AG08396 (cell line): ENCODE results near the gene DCTD.
"Not testable (repeated sequence)": the region's sequence is repeated elsewhere in the genome, so short reads cannot be mapped to it uniquely, and the experiment has no call there.

Source experiments
- DNase-seq: peaks from one replicate; pipeline ENCODE4 v3.0.0; 2012; ENCODE audit warnings: low spot score, mixed read lengths

DCTD gene

GRCh38 chr4:182921608-182922007 lies 4.4 kb upstream of the DCTD start:
- DNase-seq = no peak

GRCh38 chr4:182920676-182921075 lies 3.5 kb upstream of the DCTD start:
- DNase-seq = no peak

- DNase-seq = no peak
Measured at GRCh38 chr4:182918791-182919302, 1.7 kb upstream of the DCTD start.

- DNase-seq = no peak
Measured at GRCh38 chr4:182918044-182918607, 940 bp upstream of the DCTD start.

GRCh38 chr4:182916483-182917181 lies 554 bp downstream of the DCTD start:
- peak; percentile 77 for DNase-seq

GRCh38 chr4:182914357-182914756 lies 2.8 kb downstream of the DCTD start:
- no peak for DNase-seq

- DNase-seq = no peak
Measured at GRCh38 chr4:182913621-182914020, 3.6 kb downstream of the DCTD start.

- no peak for DNase-seq
Measured at GRCh38 chr4:182913036-182913435, 4.2 kb downstream of the DCTD start.

GRCh38 chr4:182908124-182908523 lies 9.1 kb downstream of the DCTD start:
- no peak for DNase-seq

- DNase-seq = no peak
Measured at GRCh38 chr4:182907396-182907795, 9.8 kb downstream of the DCTD start.

- DNase-seq = peak; percentile 38
Measured at GRCh38 chr4:182906786-182907185, 10.4 kb downstream of the DCTD start.

GRCh38 chr4:182905038-182905437 lies 12.1 kb downstream of the DCTD start:
- no peak for DNase-seq

GRCh38 chr4:182904211-182904761 lies 12.9 kb downstream of the DCTD start:
- no peak for DNase-seq

- no peak for DNase-seq
Measured at GRCh38 chr4:182903013-182903412, 14.2 kb downstream of the DCTD start.

GRCh38 chr4:182901337-182901736 lies 15.8 kb downstream of the DCTD start:
- no peak for DNase-seq

GRCh38 chr4:182900021-182900420 lies 17.2 kb downstream of the DCTD start:
- DNase-seq = not testable (repeated sequence)

GRCh38 chr4:182898479-182898799 lies 18.7 kb downstream of the DCTD start:
- DNase-seq = no peak

- DNase-seq = no peak
Measured at GRCh38 chr4:182897601-182898478, 19.3 kb downstream of the DCTD start.

GRCh38 chr4:182896421-182896820 lies 20.8 kb downstream of the DCTD start:
- DNase-seq = no peak

GRCh38 chr4:182895791-182896292 lies 21.3 kb downstream of the DCTD start:
- no peak for DNase-seq

- DNase-seq = no peak
Measured at GRCh38 chr4:182894681-182895275, 22.4 kb downstream of the DCTD start.

GRCh38 chr4:182893474-182894080 lies 23.6 kb downstream of the DCTD start:
- DNase-seq = no peak
